H9 (cell line): ENCODE results near the gene ATP2B2. TPM values are rescaled to one million over a fixed set of nuclear protein-coding genes. Genes with fewer than 3 reads are reported as not detected.

Experiments
- DNase-seq: peaks from one replicate; pipeline ENCODE4 v3.0.0-alpha.2; 2017
- H2AFZ ChIP-seq: one replicate; pipeline ENCODE4 v1.6.1; 2013; ENCODE audit warnings: mild to moderate bottlenecking, low read length, control low read depth, moderate library complexity
- H2AK5ac ChIP-seq: 2 replicates; pipeline ENCODE4 v1.6.1; 2013; ENCODE audit warnings: low read length, control low read depth, mixed read lengths; ENCODE audit not compliant: insufficient read length
- H2BK120ac ChIP-seq: one replicate; pipeline ENCODE4 v1.6.1; 2013; ENCODE audit warnings: low read depth, mild to moderate bottlenecking, low read length, control low read depth, inconsistent platforms; ENCODE audit not compliant: poor library complexity, severe bottlenecking
- H2BK12ac ChIP-seq: 2 replicates; pipeline ENCODE4 v1.6.1; 2013; ENCODE audit warnings: low read length, control low read depth, mixed read lengths, low read depth; ENCODE audit not compliant: insufficient read length
- H2BK15ac ChIP-seq: 2 replicates; pipeline ENCODE4 v1.6.1; 2013; ENCODE audit warnings: low read depth, low read length, control low read depth
- H2BK20ac ChIP-seq: one replicate; pipeline ENCODE4 v1.6.1; 2013; ENCODE audit warnings: low read depth, mild to moderate bottlenecking, low read length, control low read depth, inconsistent platforms; ENCODE audit not compliant: poor library complexity, severe bottlenecking
- H2BK5ac ChIP-seq: 2 replicates; pipeline ENCODE4 v1.6.1; 2013; ENCODE audit warnings: low read length, control low read depth, mixed read lengths; ENCODE audit not compliant: insufficient read length
- H3K14ac ChIP-seq: 2 replicates; pipeline ENCODE4 v1.6.1; 2013; ENCODE audit warnings: low read length, control low read depth; ENCODE audit not compliant: insufficient read depth
- H3K18ac ChIP-seq: 2 replicates; pipeline ENCODE4 v1.6.1; 2013; ENCODE audit warnings: low read depth, mild to moderate bottlenecking, mixed read lengths, low read length, control low read depth; ENCODE audit not compliant: insufficient read length
- H3K23ac ChIP-seq: 2 replicates; pipeline ENCODE4 v1.6.1; 2013; ENCODE audit warnings: low read length, control low read depth, mixed read lengths, low read depth; ENCODE audit not compliant: insufficient read length
- H3K23me2 ChIP-seq: 2 replicates; pipeline ENCODE4 v1.6.1; 2013; ENCODE audit warnings: low read depth, mild to moderate bottlenecking, mixed read lengths, low read length, control low read depth; ENCODE audit not compliant: insufficient read length, poor library complexity, severe bottlenecking
- H3K27ac ChIP-seq: 2 replicates; pipeline ENCODE4 v1.5.1; 2013; ENCODE audit warnings: low read length, control low read depth, mixed read lengths, low read depth; ENCODE audit not compliant: insufficient read length
- H3K27me3 ChIP-seq: 2 replicates; pipeline ENCODE4 v1.6.1; 2013; ENCODE audit warnings: low read length, control low read depth, inconsistent platforms; ENCODE audit not compliant: insufficient read depth
- H3K4ac ChIP-seq: 2 replicates; pipeline ENCODE4 v1.6.1; 2013; ENCODE audit warnings: low read depth, mild to moderate bottlenecking, control low read depth, inconsistent platforms, low read length, moderate library complexity
- H3K4me1 ChIP-seq: 2 replicates; pipeline ENCODE4 v1.6.1; 2013; ENCODE audit warnings: low read length, control low read depth, inconsistent platforms; ENCODE audit not compliant: insufficient read depth
- H3K4me2 ChIP-seq: 2 replicates; pipeline ENCODE4 v1.6.1; 2013; ENCODE audit warnings: low read length, control low read depth, mixed read lengths; ENCODE audit not compliant: insufficient read length, insufficient read depth
- H3K56ac ChIP-seq: 2 replicates; pipeline ENCODE4 v1.6.1; 2013; ENCODE audit warnings: low read depth, mild to moderate bottlenecking, mixed read lengths, low read length, control low read depth; ENCODE audit not compliant: insufficient read length
- H3K79me1 ChIP-seq: 2 replicates; pipeline ENCODE4 v1.6.1; 2013; ENCODE audit warnings: low read depth, mild to moderate bottlenecking, moderate library complexity, low read length, control low read depth, inconsistent platforms; ENCODE audit not compliant: insufficient read depth, poor library complexity, severe bottlenecking
- H3K79me2 ChIP-seq: 2 replicates; pipeline ENCODE4 v1.6.1; 2013; ENCODE audit warnings: low read length, control low read depth, inconsistent platforms; ENCODE audit not compliant: insufficient read depth
- H3K9ac ChIP-seq: 2 replicates; pipeline ENCODE4 v1.6.1; 2013; ENCODE audit warnings: low read length, control low read depth, mixed read lengths; ENCODE audit not compliant: insufficient read length; ENCODE audit errors: extremely low read depth
- H3K9me3 ChIP-seq: one replicate; pipeline ENCODE4 v1.6.1; 2013; ENCODE audit warnings: low read depth, low read length, inconsistent platforms; ENCODE audit not compliant: control insufficient read depth
- H3T11ph ChIP-seq: one replicate; pipeline ENCODE4 v1.6.1; 2013; ENCODE audit warnings: mild to moderate bottlenecking, low read length, control low read depth, inconsistent platforms
- H4K20me1 ChIP-seq: one replicate; pipeline ENCODE4 v1.6.1; 2013; ENCODE audit not compliant: control insufficient read depth, insufficient read length, insufficient read depth
- H4K5ac ChIP-seq: 2 replicates; pipeline ENCODE4 v1.6.1; 2013; ENCODE audit warnings: low read depth, mild to moderate bottlenecking, mixed read lengths, low read length, control low read depth; ENCODE audit not compliant: insufficient read length
- H4K8ac ChIP-seq: replicated peaks from 2 replicates; pipeline ENCODE4 v1.6.1; 2013; ENCODE audit warnings: low read length, control low read depth, mixed read lengths, low read depth; ENCODE audit not compliant: insufficient read length
- H4K91ac ChIP-seq: 2 replicates; pipeline ENCODE4 v1.6.1; 2013; ENCODE audit warnings: low read depth, mild to moderate bottlenecking, moderate library complexity, mixed read lengths, low read length, control low read depth; ENCODE audit not compliant: insufficient read length
- H3K27ac Mint-ChIP-seq, 3 experiments: 2 replicates in 2 of 3; 3 replicates in 1 of 3; pipeline ENCODE4 v1.8.0; 2020 to 2021; ENCODE audit warnings: mixed read lengths in 3 of 3, mild to moderate bottlenecking in 1 of 3, moderate library complexity in 1 of 3
- H3K27me3 Mint-ChIP-seq: 2 replicates; pipeline ENCODE4 v1.8.0; 2021; ENCODE audit warnings: low read depth, mild to moderate bottlenecking, moderate library complexity, mixed read lengths
- H3K36me3 Mint-ChIP-seq, 3 experiments: 2 replicates in 2 of 3; 3 replicates in 1 of 3; pipeline ENCODE4 v1.8.0; 2020 to 2021; ENCODE audit warnings: low read depth in 3 of 3, mixed read lengths in 3 of 3; ENCODE audit not compliant: insufficient read depth in 1 of 3
- H3K4me1 Mint-ChIP-seq, 2 experiments: 2 replicates each; pipeline ENCODE4 v1.8.0; 2020; ENCODE audit warnings: mixed read lengths in 2 of 2
- H3K4me3 Mint-ChIP-seq, 2 experiments: 2 replicates in 1 of 2; 3 replicates in 1 of 2; pipeline ENCODE4 v1.8.0; 2020 to 2021; ENCODE audit warnings: mild to moderate bottlenecking in 2 of 2, mixed read lengths in 2 of 2, moderate library complexity in 1 of 2
- H3K9me3 Mint-ChIP-seq, 2 experiments: 2 replicates in 1 of 2; 3 replicates in 1 of 2; pipeline ENCODE4 v1.8.0; 2020; ENCODE audit warnings: mild to moderate bottlenecking in 2 of 2, mixed read lengths in 2 of 2, moderate library complexity in 1 of 2
- CTCF ChIP-seq: fragments of 200-600 bp; sonication (generic); conservative IDR thresholded peaks from 3 replicates; pipeline ENCODE4 v1.8.0; 2021; ENCODE audit warnings: antibody characterized with exemption, mild to moderate bottlenecking
- WGBS: extraction: QIAGEN DNeasy Blood & Tissue Kit; methylation state at CpG from one replicate; pipeline ENCODE4 v1.1.7; 2013; ENCODE audit warnings: missing lambda C conversion rate, low lambda C conversion rate, mixed read lengths; ENCODE audit not compliant: insufficient read length; ENCODE audit errors: extremely low coverage; 5-methylcytosine and 5-hydroxymethylcytosine counted together
- total RNA-seq: library from RNA; stranded (reverse); gene quantifications from 2 replicates; pipeline ENCODE4 v1.2.1, GENCODE V29; 2021

ATP2B2 gene
- total RNA-seq, 1 experiment from 2014 or later = 0.33 TPM

GRCh38 chr3:10505791-10506585 lies 602 bp upstream of the ATP2B2 start:
- Histone ChIP-seq H2AFZ (no peak overlapping the region), H3K9me3 (no peaks in the 10 kb centered on the region), H3K4me1 (no peaks in the 10 kb centered on the region; the same call in 1 of the 2 replicates), H3K79me1 (no peaks in the 10 kb centered on the region), H2BK20ac (no peak overlapping the region), H3K14ac (no peak overlapping the region), H3K56ac (no peak overlapping the region), H3K27me3 (no peaks in the 10 kb centered on the region), H4K8ac (no peak overlapping the region), H2AK5ac (no peak overlapping the region), H3K23me2 (peaks cover 10% of the 10 kb centered on the region), H3K18ac (no peak overlapping the region), H3K27ac (no peak overlapping the region), H2BK120ac (no peak overlapping the region), H4K20me1 (no peaks in the 10 kb centered on the region), H4K91ac (no peak overlapping the region), H3K9ac (no peak overlapping the region), H3K4me2 (peak overlapping the region; percentile 47), H2BK15ac (no peak overlapping the region), H3K4ac (no peak overlapping the region), H3T11ph (no peak overlapping the region), H4K5ac (no peak overlapping the region), H3K23ac (no peak overlapping the region), H2BK5ac (no peak overlapping the region), H3K79me2 (no peaks in the 10 kb centered on the region), H2BK12ac (no peak overlapping the region)
- Mint-ChIP-seq H3K4me3 (peak overlapping the region; percentile 43 to 72), H3K27me3 (peaks cover 18% of the 10 kb centered on the region), H3K27ac (peak overlapping the region in 1 of 3 experiments; percentile 55; a peak in 1 of 7 replicates), H3K9me3 (no peaks in the 10 kb centered on the region), H3K36me3 (no peaks in the 10 kb centered on the region), H3K4me1 (peaks cover 9 to 14% of the 10 kb centered on the region in 2 experiments)
- no peak for DNase-seq
- TF ChIP-seq CTCF = no peak
- WGBS = no CpG with 5 or more reads among the region's 22 CpGs
